AG09309 (cell line): ENCODE data around the gene MVP.
"Not testable (repeated sequence)": the region's sequence is repeated elsewhere in the genome, so short reads cannot be mapped to it uniquely, and the experiment has no call there.

Experiments used
- DNase-seq: peaks from one replicate; pipeline ENCODE4 v3.0.0-alpha.2; 2010; ENCODE audit warnings: low read depth
- H3K4me3 ChIP-seq: 2 replicates; pipeline ENCODE4 v1.5.1; 2011; ENCODE audit warnings: mild to moderate bottlenecking, low read depth, low read length, moderate library complexity; ENCODE audit not compliant: control insufficient read depth
- TF ChIP-seq, protein P1 (sequence below): IDR thresholded peaks from 2 replicates; pipeline ENCODE4 v1.5.1; 2011; ENCODE audit warnings: mild to moderate bottlenecking, low read depth, low read length, inconsistent platforms; ENCODE audit not compliant: insufficient read depth, control insufficient read depth; ENCODE audit errors: missing control alignments

Gene MVP

GRCh38 chr16:29784157-29784556 is 36.1 kb upstream of the MVP start:
- no peak overlapping the region for H3K4me3 ChIP-seq
- DNase-seq, result no peak
- TF ChIP-seq, protein P1, sequence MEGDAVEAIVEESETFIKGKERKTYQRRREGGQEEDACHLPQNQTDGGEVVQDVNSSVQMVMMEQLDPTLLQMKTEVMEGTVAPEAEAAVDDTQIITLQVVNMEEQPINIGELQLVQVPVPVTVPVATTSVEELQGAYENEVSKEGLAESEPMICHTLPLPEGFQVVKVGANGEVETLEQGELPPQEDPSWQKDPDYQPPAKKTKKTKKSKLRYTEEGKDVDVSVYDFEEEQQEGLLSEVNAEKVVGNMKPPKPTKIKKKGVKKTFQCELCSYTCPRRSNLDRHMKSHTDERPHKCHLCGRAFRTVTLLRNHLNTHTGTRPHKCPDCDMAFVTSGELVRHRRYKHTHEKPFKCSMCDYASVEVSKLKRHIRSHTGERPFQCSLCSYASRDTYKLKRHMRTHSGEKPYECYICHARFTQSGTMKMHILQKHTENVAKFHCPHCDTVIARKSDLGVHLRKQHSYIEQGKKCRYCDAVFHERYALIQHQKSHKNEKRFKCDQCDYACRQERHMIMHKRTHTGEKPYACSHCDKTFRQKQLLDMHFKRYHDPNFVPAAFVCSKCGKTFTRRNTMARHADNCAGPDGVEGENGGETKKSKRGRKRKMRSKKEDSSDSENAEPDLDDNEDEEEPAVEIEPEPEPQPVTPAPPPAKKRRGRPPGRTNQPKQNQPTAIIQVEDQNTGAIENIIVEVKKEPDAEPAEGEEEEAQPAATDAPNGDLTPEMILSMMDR, result no peak

GRCh38 chr16:29784901-29785500 is 35.3 kb upstream of the MVP start:
- H3K4me3 ChIP-seq, result no peak overlapping the region
- TF ChIP-seq, protein P1, result peak; percentile 86
- DNase-seq, result no peak

GRCh38 chr16:29787155-29787554 is 33.1 kb upstream of the MVP start:
- DNase-seq, result not testable (repeated sequence)

GRCh38 chr16:29789775-29790182 is 30.5 kb upstream of the MVP start:
- TF ChIP-seq, protein P1, result no peak
- peak overlapping the region; percentile 72 for H3K4me3 ChIP-seq
- no peak for DNase-seq

More at GRCh38 chr16:29787155-29787554, 33.1 kb upstream of the MVP start:
- not testable (repeated sequence) for H3K4me3 ChIP-seq

DNA sequence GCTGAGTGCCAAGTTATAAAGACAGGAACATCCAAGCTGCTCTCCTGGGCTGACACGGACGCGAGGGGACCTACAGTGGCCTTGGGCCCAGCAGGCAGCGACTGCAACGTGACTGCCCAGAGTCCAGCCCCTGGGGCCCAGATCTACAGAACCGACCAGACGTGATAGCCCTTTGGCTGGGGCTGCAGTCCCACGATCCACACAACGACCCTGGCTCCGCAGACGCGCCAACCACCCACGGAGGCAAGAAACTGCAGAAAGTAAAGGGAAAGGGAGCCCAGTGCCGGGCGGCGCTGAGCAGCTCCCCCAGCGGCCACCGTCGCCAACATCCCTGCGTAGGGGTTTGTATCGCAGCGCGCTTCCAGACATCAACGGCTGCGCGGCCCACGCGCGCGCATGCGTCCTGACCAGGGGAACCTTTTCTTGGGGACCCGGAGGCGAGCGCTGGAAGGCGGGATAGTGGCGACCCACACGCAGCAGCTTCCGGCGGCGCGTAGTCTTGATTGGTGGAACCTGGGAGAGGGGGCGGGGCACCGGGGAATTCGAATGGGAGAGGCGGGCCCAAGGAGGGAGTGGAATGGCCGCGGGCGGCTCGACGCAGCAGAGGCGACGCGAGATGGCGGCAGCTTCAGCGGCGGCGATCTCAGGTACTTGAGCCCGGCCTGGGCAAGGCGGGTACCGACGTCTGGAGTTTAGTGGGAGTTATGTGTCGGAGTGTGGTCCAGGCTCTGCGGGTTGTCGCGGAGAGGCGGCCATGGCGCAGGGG is 29.9 kb upstream of the MVP start, which contains the start of gene KIF22:
TSS of gene KIF22 (plus strand) at position 569 of the 766 bp plus-strand sequence. CDS start at position 578, 9 bp downstream.
- peak within 1 kb of the TSS; percentile 72 for H3K4me3 ChIP-seq
- DNase-seq, result peak; percentile 93
- TF ChIP-seq, protein P1, result peak; percentile 77

DNA sequence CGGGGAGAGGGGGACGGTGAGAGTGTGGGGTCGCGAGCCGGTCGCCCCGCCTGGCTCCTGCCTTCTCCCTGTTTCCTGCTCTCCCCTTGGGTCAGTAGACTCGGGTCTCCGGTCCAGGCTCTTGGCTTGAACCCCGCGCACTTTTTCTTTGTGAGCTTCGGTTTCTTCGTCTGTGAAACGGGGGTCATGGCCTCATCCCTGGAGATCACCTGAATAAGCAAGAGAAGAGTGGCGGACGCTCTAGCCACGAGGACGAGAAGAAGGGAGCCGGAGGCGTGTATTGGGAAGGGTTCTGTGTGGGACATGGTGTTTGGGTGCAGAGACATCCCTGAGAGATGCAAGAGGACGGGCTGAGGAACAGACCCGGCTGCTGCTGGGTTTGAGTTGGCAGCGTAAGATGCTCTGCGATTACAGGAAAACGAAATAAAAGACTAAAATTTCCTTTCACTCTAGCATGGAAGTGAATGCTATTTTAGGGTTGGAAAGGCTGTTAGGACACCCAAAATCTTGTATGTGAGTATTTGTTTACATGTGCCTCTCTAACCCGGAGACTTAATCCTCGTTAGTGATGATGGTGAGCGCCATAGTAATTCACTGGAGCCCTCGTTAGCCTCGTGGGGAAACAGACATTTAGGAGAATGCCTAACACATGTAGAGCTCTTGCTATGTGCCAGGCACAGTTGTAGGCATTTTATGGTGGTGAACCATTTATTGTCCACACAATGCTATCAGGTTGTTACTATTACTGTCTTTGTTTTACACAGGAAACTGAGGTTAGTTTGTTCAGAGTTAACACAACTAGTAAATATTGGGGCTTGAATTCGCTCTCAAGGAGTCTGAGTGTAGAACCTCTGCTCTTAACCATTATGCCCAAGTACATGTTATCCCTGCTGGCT is 29.1 kb upstream of the MVP start:
- no peak for DNase-seq
- H3K4me3 ChIP-seq, result peak overlapping the region; percentile 72

More for the DNA sequence above, 29.1 kb upstream of the MVP start:
- TF ChIP-seq, protein P1, result no peak
